ENCODE data around the gene SRSF10.

DNA sequence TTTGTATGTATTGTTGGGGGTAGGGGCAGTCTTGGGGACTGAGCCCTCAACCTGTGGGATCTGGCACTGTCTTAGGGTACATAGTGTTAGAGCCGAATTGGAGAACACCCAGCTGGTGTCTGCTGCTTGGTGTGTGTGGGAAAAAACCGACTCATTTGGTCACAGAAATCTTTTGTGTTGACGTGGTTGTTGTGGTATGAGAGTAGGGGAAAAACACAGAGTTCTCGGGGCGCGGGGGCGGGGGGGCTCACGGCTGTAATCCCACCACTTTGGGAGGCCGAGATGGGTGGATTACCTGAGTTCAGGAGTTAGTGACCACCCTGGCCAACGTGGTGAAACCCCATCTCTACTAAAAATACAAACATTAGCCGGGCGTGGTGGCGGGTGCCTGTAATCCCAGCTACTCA lies 15.3 kb upstream of the SRSF10 start:
- no peak for TF ChIP-seq CTCF (IDR thresholded peaks at IDR 0.05)
- TF ChIP-seq POLR2A (IDR thresholded peaks at IDR 0.05), result no peak
